NT2/D1 (cell line): ENCODE data around the gene RAB31.

Source experiments
- SUZ12 ChIP-seq: IDR thresholded peaks from 2 replicates; pipeline ENCODE4 v1.6.1; 2011; ENCODE audit not compliant: insufficient read length, insufficient read depth; ENCODE audit errors: extremely low read depth
- YY1 ChIP-seq: IDR thresholded peaks from 2 replicates; pipeline ENCODE4 v1.6.1; 2011; ENCODE audit not compliant: insufficient read length, insufficient read depth

DNA sequence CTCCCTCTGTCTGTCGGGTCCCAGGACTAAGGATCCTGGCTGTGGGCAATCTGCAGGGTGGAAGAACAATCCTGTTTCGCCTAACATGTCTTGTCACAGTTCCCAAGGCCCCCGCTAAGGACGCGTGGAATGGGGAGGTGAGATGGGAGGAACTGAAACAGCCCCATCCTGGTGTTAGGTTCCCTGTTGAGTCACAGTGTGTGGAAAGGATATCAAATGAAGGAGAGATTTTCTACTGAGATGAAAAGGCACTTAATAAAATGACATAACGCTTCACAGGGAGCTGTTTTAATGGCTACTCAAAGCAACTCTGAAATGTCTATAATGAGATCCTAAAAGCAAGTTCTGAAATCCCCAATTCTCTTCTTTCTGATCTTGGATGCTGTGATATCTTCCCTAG lies 52.5 kb downstream of the RAB31 start:
- TF ChIP-seq SUZ12 (no peak), YY1 (no peak)
